Stomach (tissue), 4 donors: ENCODE measurements around the gene GPR27.
A peak's percentile ranks its signal among the peaks of the same experiment; 100 is the strongest.

ENCODE experiments used
- POLR2A ChIP-seq, 4 donors: fragments of 450-650 bp; IDR thresholded peaks; one replicate each; pipeline ENCODE4 v1.6.1; 2016; ENCODE audit warnings: antibody characterized with exemption in 4 of 4, control low read depth in 2 of 4, mild to moderate bottlenecking in 1 of 4, moderate library complexity in 1 of 4
- TF ChIP-seq, protein P1 (sequence below), 7 experiments: fragments of 450-650 bp in 4 of 7; fragments of 200-600 bp in 3 of 7; sonication (generic) in 3 of 7; IDR thresholded peaks; one replicate each; pipeline ENCODE4 v1.5.1; 2016 to 2019; ENCODE audit warnings: antibody characterized with exemption in 7 of 7, control low read depth in 2 of 7, mild to moderate bottlenecking in 1 of 7

DNA sequence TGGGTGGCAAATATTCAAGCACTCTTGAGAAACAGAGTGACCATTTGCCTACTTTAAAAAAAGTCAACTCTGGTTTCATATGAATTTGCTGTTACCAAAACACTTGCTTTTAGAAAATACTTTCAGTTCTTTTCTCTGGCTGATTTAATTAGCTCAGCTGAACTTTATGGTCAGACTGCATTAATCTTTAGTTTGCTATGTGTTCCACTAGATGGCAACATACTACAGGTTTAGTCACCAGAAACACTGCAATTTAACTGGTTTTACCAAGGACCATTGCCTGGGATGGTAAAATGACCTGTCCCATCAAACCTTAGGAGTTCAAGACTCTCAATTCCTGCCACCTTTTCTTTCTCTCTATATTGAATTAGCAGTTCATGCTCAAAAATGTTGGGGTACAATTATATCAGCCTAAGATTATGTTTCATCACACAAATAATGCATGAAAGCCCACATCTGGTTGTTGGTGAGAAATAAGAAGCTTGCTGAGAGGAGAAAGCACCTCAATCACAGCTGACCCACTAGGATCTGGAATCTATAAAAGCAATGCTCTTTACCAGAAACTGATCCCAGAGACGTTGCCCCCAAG, 42.7 kb upstream of the GPR27 start:
- TF ChIP-seq, protein P1, sequence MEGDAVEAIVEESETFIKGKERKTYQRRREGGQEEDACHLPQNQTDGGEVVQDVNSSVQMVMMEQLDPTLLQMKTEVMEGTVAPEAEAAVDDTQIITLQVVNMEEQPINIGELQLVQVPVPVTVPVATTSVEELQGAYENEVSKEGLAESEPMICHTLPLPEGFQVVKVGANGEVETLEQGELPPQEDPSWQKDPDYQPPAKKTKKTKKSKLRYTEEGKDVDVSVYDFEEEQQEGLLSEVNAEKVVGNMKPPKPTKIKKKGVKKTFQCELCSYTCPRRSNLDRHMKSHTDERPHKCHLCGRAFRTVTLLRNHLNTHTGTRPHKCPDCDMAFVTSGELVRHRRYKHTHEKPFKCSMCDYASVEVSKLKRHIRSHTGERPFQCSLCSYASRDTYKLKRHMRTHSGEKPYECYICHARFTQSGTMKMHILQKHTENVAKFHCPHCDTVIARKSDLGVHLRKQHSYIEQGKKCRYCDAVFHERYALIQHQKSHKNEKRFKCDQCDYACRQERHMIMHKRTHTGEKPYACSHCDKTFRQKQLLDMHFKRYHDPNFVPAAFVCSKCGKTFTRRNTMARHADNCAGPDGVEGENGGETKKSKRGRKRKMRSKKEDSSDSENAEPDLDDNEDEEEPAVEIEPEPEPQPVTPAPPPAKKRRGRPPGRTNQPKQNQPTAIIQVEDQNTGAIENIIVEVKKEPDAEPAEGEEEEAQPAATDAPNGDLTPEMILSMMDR (IDR thresholded peaks at IDR 0.05) = peak in 4 of 7 experiments; percentile 41 to 80 (median 55)
- TF ChIP-seq POLR2A (IDR thresholded peaks at IDR 0.05) = no peak
